Dedifferentiated amniotic fluid mesenchymal stem cell (primary cell): Measurements from ENCODE around the gene MRPL36.
"Not testable (repeated sequence)": the region's sequence is repeated elsewhere in the genome, so short reads cannot be mapped to it uniquely, and the experiment has no call there.

Experiments
- DNase-seq: peaks from one replicate; pipeline ENCODE4 v3.0.0-alpha.2; 2016; ENCODE audit errors: extremely low spot score

The MRPL36 gene

GRCh38 chr5:1815071-1815786 is 15.6 kb upstream of the MRPL36 start:
- DNase-seq: no peak

GRCh38 chr5:1814183-1815020 is 14.8 kb upstream of the MRPL36 start:
- DNase-seq: no peak

- DNase-seq: no peak
Observed at GRCh38 chr5:1810581-1811101, 11.0 kb upstream of the MRPL36 start.

GRCh38 chr5:1809416-1810035 is 9.9 kb upstream of the MRPL36 start:
- DNase-seq: no peak

- DNase-seq: no peak
Observed at GRCh38 chr5:1808439-1808838, 8.8 kb upstream of the MRPL36 start.

- no peak for DNase-seq
Observed at GRCh38 chr5:1807451-1808185, 8.0 kb upstream of the MRPL36 start.

- no peak for DNase-seq
Observed at GRCh38 chr5:1806974-1807373, 7.3 kb upstream of the MRPL36 start.

- DNase-seq: no peak
Observed at GRCh38 chr5:1806199-1806598, 6.6 kb upstream of the MRPL36 start.

- DNase-seq: no peak
Observed at GRCh38 chr5:1805736-1806135, 6.1 kb upstream of the MRPL36 start.

- no peak for DNase-seq
Observed at GRCh38 chr5:1805326-1805725, 5.7 kb upstream of the MRPL36 start.

GRCh38 chr5:1804001-1804690 is 4.5 kb upstream of the MRPL36 start:
- no peak for DNase-seq

GRCh38 chr5:1803192-1803591 is 3.6 kb upstream of the MRPL36 start:
- no peak for DNase-seq

- no peak for DNase-seq
Observed at GRCh38 chr5:1801967-1802295, 2.3 kb upstream of the MRPL36 start.

- no peak for DNase-seq
Observed at GRCh38 chr5:1801222-1801966, 1.8 kb upstream of the MRPL36 start, which contains the start of gene NDUFS6. TSS of gene NDUFS6 (plus strand) at chr5:1801407. CDS start at chr5:1801418, 11 bp downstream.

- peak; percentile 31 for DNase-seq
Observed at GRCh38 chr5:1800472-1801221, 1.0 kb upstream of the MRPL36 start.

GRCh38 chr5:1799110-1799601 is 481 bp downstream of the MRPL36 start:
- DNase-seq: no peak

GRCh38 chr5:1798589-1798988 is 1.0 kb downstream of the MRPL36 start:
- DNase-seq: not testable (repeated sequence)

- DNase-seq: no peak
Observed at GRCh38 chr5:1797855-1798254, 1.8 kb downstream of the MRPL36 start.

- DNase-seq: no peak
Observed at GRCh38 chr5:1797103-1797800, 2.4 kb downstream of the MRPL36 start.
